HG03565 (cell line): ENCODE results near the gene SYTL2.

ENCODE experiments used
- ATAC-seq: cut with Tn5 transposase; IDR thresholded peaks from one replicate; pipeline ENCODE4 v1.9.1; 2021; ENCODE audit warnings: mild to moderate bottlenecking, moderate library complexity; ENCODE audit not compliant: unreplicated experiment

The SYTL2 gene

GRCh38 chr11:85767246-85767945, 43.5 kb downstream of the SYTL2 start:
- no peak for ATAC-seq

GRCh38 chr11:85766721-85767161, 44.2 kb downstream of the SYTL2 start:
- no peak for ATAC-seq

GRCh38 chr11:85764796-85765195, 46.1 kb downstream of the SYTL2 start:
- ATAC-seq = no peak

GRCh38 chr11:85762226-85762625, 48.7 kb downstream of the SYTL2 start:
- no peak for ATAC-seq

GRCh38 chr11:85759915-85760314, 51.0 kb downstream of the SYTL2 start:
- no peak for ATAC-seq

GRCh38 chr11:85758480-85759039, 52.4 kb downstream of the SYTL2 start:
- ATAC-seq = no peak

GRCh38 chr11:85758026-85758425, 52.9 kb downstream of the SYTL2 start:
- no peak for ATAC-seq

GRCh38 chr11:85756401-85757200, 54.3 kb downstream of the SYTL2 start:
- ATAC-seq = no peak

GRCh38 chr11:85755701-85756100, 55.2 kb downstream of the SYTL2 start:
- ATAC-seq = no peak

GRCh38 chr11:85755285-85755684, 55.7 kb downstream of the SYTL2 start:
- ATAC-seq = no peak

- peak; percentile 54 for ATAC-seq
Observed at GRCh38 chr11:85752890-85753581, 57.9 kb downstream of the SYTL2 start.

GRCh38 chr11:85752201-85752889, 58.6 kb downstream of the SYTL2 start:
- no peak for ATAC-seq

- no peak for ATAC-seq
Observed at GRCh38 chr11:85751724-85752123, 59.2 kb downstream of the SYTL2 start.

- no peak for ATAC-seq
Observed at GRCh38 chr11:85750646-85751045, 60.3 kb downstream of the SYTL2 start.

- ATAC-seq = no peak
Observed at GRCh38 chr11:85749884-85750283, 61.1 kb downstream of the SYTL2 start.

GRCh38 chr11:85749287-85749834, 61.6 kb downstream of the SYTL2 start:
- ATAC-seq = no peak

- ATAC-seq = no peak
Observed at GRCh38 chr11:85748455-85748891, 62.5 kb downstream of the SYTL2 start.

- no peak for ATAC-seq
Observed at GRCh38 chr11:85746670-85747069, 64.3 kb downstream of the SYTL2 start.

- ATAC-seq = no peak
Observed at GRCh38 chr11:85745626-85746025, 65.3 kb downstream of the SYTL2 start.

- no peak for ATAC-seq
Observed at GRCh38 chr11:85742873-85743275, 68.1 kb downstream of the SYTL2 start.
